C4-2B (cell line): ENCODE results near the gene C15orf39.

Experiments
- CTCF ChIP-seq: fragments of 450-650 bp; conservative IDR thresholded peaks from 2 replicates; pipeline ENCODE4 v1.5.1; 2017; ENCODE audit warnings: mild to moderate bottlenecking
- ZFX ChIP-seq: fragments of 450-650 bp; IDR thresholded peaks from 2 replicates; pipeline ENCODE4 v1.6.1; 2017

- TF ChIP-seq CTCF (no peak), ZFX (no peak)
Observed at GRCh38 chr15:75195766-75196241, 5.9 kb upstream of the C15orf39 start.
